Psoas muscle (tissue), 8 donors: ENCODE data around the gene FAM168B. TPM values are rescaled to one million over a fixed set of nuclear protein-coding genes. Genes with fewer than 3 reads are reported as not detected.

Experiments
- ATAC-seq, 4 donors: fragments of 200-7000 bp; cut with Tn5 transposase; one replicate each; pipeline ENCODE4 v1.9.1; 2020; ENCODE audit warnings: moderate library complexity in 3 of 4, mild to moderate bottlenecking in 2 of 4
- DNase-seq, 2 donors: peaks; one replicate each; pipeline ENCODE4 v3.0.0-alpha.2; 2020
- H3K27ac ChIP-seq: fragments of 200-600 bp; one replicate; pipeline ENCODE4 v1.8.0; 2022
- H3K27me3 ChIP-seq, 3 donors: fragments of 200-600 bp in 1 of 3; one replicate each; pipeline versions ENCODE4 v1.6.1 to v1.8.0; 2013 to 2022; ENCODE audit warnings: low read length in 2 of 3, mild to moderate bottlenecking in 2 of 3, moderate library complexity in 1 of 3; ENCODE audit not compliant: insufficient read depth in 3 of 3
- H3K36me3 ChIP-seq, 2 donors: fragments of 200-600 bp in 1 of 2; one replicate each; pipeline versions ENCODE4 v1.6.1 to v1.8.0; 2013 to 2022; ENCODE audit warnings: low read depth in 1 of 2, mild to moderate bottlenecking in 1 of 2, moderate library complexity in 1 of 2; ENCODE audit not compliant: insufficient read depth in 1 of 2
- H3K4me1 ChIP-seq: fragments of 200-600 bp; one replicate; pipeline ENCODE4 v1.8.0; 2022
- H3K4me3 ChIP-seq: fragments of 200-600 bp; one replicate; pipeline ENCODE4 v1.8.0; 2022; ENCODE audit warnings: mild to moderate bottlenecking
- H3K9me3 ChIP-seq: fragments of 200-600 bp; one replicate; pipeline ENCODE4 v1.8.0; 2022
- WGBS, 3 donors: extraction: QIAGEN DNeasy Blood & Tissue Kit; methylation state at CpG; one replicate each; pipeline versions ENCODE4 v1.1.6 to v1.1.7; 2013; 5-methylcytosine and 5-hydroxymethylcytosine counted together
- intact Hi-C, 2 donors: fragments of 100-400 bp; cut with DNase I; formaldehyde crosslinking; loops; one replicate each; pipeline versions ENCODE4 v1.11.0 to v1.14.2; 2022
- polyA plus RNA-seq, 3 donors: library from polyadenylated mRNA; stranded (reverse); fragments of 200-250 nt; gene quantifications; one replicate each; pipeline ENCODE4 v1.2.3, GENCODE V29; 2013
- total RNA-seq, 4 donors: library from RNA; stranded (reverse); fragmentation: NEBNext Ultra II Directional in 2 of 4; extraction: Animal tissue kit (Norgen Biotek cat#: 25700) in 2 of 4; gene quantifications; one replicate each; pipeline versions ENCODE4 v1.2.1 to v1.2.4, GENCODE V29; 2021 to 2023
- TF ChIP-seq, protein P1 (sequence below): fragments of 200-600 bp; IDR thresholded peaks from one replicate; pipeline ENCODE4 v1.8.0; 2022; ENCODE audit warnings: antibody characterized with exemption
- donor health status: healthy with polysubstance abuse.
- donor health status: DM: no; HTN: no; CAD: no; lungs with moderate emphysema.
- donor health status: Bipolar disorder and iron deficiency.
- donor health status: healthy.
- donor health status: DM: yes; HTN: yes; CAD: no.
- donor health status: DM: no; HTN: no; CAD: no.
- donor health status: DM: no; HTN: no; CAD: no.
- donor health status: DM: yes; HTN: yes; CAD: no.

FAM168B gene
- total and polyA plus RNA-seq, 7 donors = 39.2 to 155 (median 98.8) TPM

DNA sequence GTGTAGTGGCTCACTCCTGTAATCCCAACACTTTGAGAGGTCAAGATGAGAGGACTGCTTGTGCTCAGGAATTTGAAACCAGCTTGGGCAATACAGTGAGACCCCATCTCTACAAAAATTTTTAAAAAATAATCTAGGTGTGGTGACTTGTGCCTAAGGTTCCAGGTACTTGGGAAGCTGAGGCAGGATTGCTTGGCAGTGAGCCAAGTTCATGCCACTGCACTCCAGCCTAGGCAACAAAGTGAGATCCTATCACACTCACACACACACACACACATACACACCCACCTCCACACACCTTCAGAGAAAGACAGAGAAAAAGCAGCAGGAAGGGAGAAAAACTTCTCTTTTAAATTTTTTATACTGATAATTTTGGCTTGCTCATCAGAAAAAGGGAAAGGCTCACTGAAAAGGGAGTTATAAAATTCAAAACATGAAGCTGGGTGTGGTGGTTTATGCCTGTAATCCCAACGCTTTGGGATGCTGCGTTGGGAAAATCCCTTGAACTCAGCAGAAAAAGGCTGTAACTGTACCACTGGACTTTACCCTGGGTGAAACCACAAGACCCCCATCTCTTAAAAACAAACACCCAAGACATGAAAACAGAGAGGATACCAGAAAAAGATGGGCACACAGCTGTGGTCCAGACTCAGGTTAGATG, 25.7 kb downstream of the FAM168B start:
- Histone ChIP-seq H3K4me1 (peaks cover 25% of the 10 kb centered on the region), H3K4me3 (no peak overlapping the region), H3K27me3 (no peaks in the 10 kb centered on the region), H3K9me3 (no peaks in the 10 kb centered on the region), H3K36me3 (peaks cover 10 to 54% of the 10 kb centered on the region in 2 donors), H3K27ac (no peak overlapping the region)
- TF ChIP-seq, protein P1, sequence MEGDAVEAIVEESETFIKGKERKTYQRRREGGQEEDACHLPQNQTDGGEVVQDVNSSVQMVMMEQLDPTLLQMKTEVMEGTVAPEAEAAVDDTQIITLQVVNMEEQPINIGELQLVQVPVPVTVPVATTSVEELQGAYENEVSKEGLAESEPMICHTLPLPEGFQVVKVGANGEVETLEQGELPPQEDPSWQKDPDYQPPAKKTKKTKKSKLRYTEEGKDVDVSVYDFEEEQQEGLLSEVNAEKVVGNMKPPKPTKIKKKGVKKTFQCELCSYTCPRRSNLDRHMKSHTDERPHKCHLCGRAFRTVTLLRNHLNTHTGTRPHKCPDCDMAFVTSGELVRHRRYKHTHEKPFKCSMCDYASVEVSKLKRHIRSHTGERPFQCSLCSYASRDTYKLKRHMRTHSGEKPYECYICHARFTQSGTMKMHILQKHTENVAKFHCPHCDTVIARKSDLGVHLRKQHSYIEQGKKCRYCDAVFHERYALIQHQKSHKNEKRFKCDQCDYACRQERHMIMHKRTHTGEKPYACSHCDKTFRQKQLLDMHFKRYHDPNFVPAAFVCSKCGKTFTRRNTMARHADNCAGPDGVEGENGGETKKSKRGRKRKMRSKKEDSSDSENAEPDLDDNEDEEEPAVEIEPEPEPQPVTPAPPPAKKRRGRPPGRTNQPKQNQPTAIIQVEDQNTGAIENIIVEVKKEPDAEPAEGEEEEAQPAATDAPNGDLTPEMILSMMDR = no peak
- intact Hi-C loops = no loop called here
- WGBS, 3 donors = 42 to 61% (median 54%) methylated on average over 2 of the region's 2 CpGs
- ATAC-seq = no peak
- DNase-seq = no peak

DNA sequence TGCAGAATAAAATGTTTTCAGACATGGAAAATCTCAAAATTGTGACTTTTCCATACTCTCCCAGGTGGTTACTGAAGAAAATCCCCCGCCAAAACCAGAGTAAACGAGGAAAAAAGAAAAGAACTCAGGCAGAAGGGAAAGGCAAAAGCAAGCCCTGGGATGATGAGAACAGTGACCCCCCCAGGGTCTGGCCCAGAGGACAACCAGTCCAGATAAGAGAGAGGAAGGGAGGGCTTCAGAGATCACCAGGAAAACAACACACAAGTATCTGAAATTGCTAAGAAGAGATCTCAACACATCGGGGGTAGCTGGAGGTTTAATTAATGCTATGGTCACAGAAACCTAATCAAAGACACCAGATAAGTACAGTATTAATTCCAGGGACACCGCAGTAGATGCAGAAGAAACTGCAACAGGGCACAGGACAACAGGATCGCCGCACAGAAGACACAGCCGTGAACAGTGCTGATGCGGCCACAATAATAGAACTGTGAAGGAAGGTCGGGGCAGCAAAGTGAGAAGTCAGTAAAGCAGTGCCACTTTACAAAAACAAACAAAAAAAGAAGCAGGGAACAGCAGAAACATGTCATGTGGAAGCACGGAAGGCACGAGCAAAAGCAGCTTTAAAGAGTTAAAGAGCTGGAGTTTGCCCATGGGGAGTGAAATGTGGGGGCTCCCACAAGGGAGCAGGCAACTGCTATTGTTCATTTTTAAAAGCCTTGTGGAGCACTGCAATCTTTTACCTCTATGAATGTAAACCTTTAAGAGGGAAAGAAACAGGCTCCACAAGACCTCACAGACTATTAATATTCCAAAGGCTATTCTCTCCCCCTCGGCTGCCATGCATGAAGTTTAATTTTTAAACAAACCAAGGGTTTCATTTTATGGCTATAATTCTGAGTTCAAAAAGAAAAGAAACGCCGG, 28.4 kb downstream of the FAM168B start:
- Histone ChIP-seq H3K36me3 (peaks cover 0 to 30% of the 10 kb centered on the region in 2 donors), H3K9me3 (no peaks in the 10 kb centered on the region), H3K4me1 (peaks cover 26% of the 10 kb centered on the region), H3K4me3 (no peak overlapping the region), H3K27me3 (no peaks in the 10 kb centered on the region), H3K27ac (no peak overlapping the region)
- intact Hi-C loops = no loop called here
- WGBS, 3 donors = 67 to 82% (median 71%) methylated on average over 14 of the region's 14 CpGs
- no peak for ATAC-seq
- no peak for DNase-seq
- TF ChIP-seq, protein P1 = no peak

DNA sequence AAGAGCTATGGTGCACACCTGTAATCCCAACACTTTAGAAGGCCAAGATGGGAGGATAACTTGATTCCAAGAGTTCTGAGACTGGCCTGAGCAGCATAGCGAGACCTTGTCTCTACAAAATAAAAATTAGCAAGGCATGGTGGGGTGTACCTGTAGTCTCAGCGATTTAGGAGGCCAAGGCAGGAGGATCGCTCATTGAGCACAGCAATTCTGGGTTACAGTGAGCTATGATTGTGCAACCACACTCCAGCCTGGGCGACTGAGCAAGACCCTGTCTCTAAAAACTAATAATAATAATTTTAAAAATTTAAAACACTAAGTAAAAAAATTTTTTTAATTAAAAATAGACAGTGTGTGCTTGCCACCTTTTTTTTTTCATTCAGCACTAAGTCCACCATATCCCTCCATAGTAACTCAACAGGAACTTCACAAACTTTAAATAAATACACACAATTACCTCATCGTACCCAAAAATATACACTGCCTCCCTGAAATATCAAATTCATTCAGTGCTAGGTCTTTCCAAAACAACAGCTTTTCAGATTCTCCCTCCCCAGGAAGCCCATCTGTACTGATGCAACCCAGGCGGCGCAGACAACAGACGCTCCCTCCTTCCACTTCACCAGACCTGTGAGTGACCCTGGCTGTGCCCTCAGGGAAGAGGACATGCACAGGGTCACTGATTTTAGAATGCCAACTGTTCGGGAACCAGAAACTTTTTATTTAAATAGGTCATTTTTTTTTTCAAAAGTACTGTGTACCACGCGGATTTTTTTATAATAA, 29.6 kb downstream of the FAM168B start:
- peaks cover 0 to 20% of the 10 kb centered on the region in 2 donors for H3K36me3 ChIP-seq
- ATAC-seq (no peak), DNase-seq (no peak)
- H3K27me3 ChIP-seq = no peaks in the 10 kb centered on the region
- intact Hi-C loops = no loop called here
- WGBS, 3 donors = 82 to 89% (median 86%) methylated on average over 11 of the region's 11 CpGs
- H3K27ac ChIP-seq = no peak overlapping the region
- TF ChIP-seq, protein P1 = no peak
- no peaks in the 10 kb centered on the region for H3K9me3 ChIP-seq
- H3K4me1 ChIP-seq = peaks cover 32% of the 10 kb centered on the region
- H3K4me3 ChIP-seq = no peak overlapping the region

DNA sequence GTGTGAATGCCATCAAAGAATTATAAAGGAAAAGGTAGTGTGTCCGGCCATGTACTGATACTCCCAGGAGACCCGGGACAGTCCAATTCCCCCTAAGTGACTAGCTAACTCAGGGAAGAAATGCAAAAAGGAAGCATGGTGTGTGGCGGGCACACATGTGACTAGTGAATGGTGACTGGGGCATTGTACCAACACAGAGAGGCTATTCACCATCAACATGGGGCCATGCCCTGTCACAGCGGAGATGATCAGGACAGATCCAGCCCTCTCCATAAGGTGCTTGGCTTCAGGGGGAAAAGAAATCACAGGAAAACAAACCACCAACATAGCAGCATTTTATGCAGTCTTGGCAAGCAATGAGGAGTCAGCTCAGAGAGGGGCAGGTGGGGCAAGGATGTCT, 34.3 kb downstream of the FAM168B start:
- Histone ChIP-seq H3K4me1 (peaks cover 59% of the 10 kb centered on the region), H3K4me3 (no peak overlapping the region), H3K27ac (no peak overlapping the region), H3K36me3 (peaks cover 4 to 14% of the 10 kb centered on the region in 2 donors), H3K27me3 (no peaks in the 10 kb centered on the region), H3K9me3 (no peaks in the 10 kb centered on the region)
- intact Hi-C loops = no loop called here
- TF ChIP-seq, protein P1 = no peak
- ATAC-seq (no peak), DNase-seq (no peak)
- WGBS, 3 donors = 85 to 91% (median 91%) methylated on average over 4 of the region's 4 CpGs
